HepG2 (cell line): Measurements from ENCODE around the gene TUBA4B. TPM values are rescaled to one million over a fixed set of nuclear protein-coding genes. Genes with fewer than 3 reads are reported as not detected.

ENCODE experiments used
- CERS6 ChIP-seq: sonication (generic); formaldehyde crosslinking; IDR thresholded peaks from 2 replicates; pipeline ENCODE4 v1.5.0; 2020; ENCODE audit warnings: missing genetic modification reagents
- microRNA counts: library from miRNA; unstranded; fragments of <30 nt; microRNA quantifications from one replicate; lab custom pipeline; 2015
- microRNA-seq: library from miRNA; unstranded; fragments of <30 nt; microRNA quantifications from one replicate; pipeline ENCODE4, GENCODE V29; 2020
- polyA plus RNA-seq, 8 experiments: library from polyadenylated mRNA; depleted of rRNA in 3 of 8; stranded (reverse) in 7 of 8; unstranded in 1 of 8; fragments of >200 nt; fragmentation: Illumina TruSeq in 4 of 8; extraction: Trizol in 4 of 8; gene quantifications; 2 replicates each; pipeline versions ENCODE4 v1.2.1 to v1.2.3, GENCODE V29; 2011 to 2016; ENCODE audit warnings: low read depth in 4 of 8, missing spikeins in 1 of 8, mixed read lengths in 1 of 8; ENCODE audit not compliant: insufficient read depth in 1 of 8
- small RNA-seq, 3 experiments: library from RNA; depleted of rRNA; stranded (forward); fragments of <200 nt; gene quantifications; one replicate each; pipeline ENCODE3, GENCODE V24; 2012; ENCODE audit warnings: low read depth in 2 of 3, low replicate concordance in 1 of 3; ENCODE audit not compliant: insufficient read length in 3 of 3, insufficient read depth in 2 of 3
- total RNA-seq, 5 experiments: library from RNA; depleted of rRNA; stranded (reverse); fragments of >200 nt; fragmentation: Illumina TruSeq; extraction: Trizol; gene quantifications; 2 replicates each; pipeline ENCODE4 v1.2.3, GENCODE V29; 2016; ENCODE audit warnings: low read depth in 1 of 5

TUBA4B gene
- total and polyA plus RNA-seq, 2 of the 13 experiments (the other 11 are each of a cell fraction or from before 2014, with no cell fraction given): 0.18 to 0.22 TPM

DNA sequence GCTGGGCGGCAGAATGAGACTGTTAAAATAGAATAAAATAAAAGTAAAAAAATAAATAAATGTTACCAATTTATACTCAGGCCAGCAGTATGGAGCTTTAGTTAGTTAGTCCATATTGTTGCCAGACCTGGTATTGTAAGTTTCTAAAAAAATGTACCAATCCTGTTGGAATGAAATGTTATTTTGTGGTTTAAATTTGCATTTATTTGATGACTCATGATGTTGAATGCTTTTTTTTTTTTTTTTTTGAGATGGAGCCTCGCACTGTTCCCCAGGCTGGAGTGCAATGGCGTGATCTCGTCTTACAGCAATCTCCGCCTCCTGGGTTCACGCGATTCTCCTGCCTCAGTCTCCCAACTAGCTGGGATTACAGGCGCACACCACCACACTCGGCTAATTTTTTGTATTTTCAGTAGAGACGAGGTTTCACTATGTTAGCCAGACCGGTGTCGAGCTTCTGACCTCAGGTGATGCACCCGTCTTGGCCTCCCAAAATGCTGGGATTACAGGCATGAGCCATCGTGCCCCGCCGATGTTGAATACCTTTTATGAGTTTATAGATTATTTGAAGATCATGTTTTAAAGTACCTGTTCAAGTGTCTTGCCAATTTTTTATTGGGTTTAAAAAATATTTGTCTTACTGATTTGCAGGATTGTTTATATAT lies 61.9 kb downstream of the TUBA4B start (continued):
- TF ChIP-seq CERS6 (CRISPR knock-in tag): no peak

MicroRNA genes within 50 kb of the gene (microRNA counts, 767-probe panel; counts per million panel counts)
- microRNA hsa-miR-153 (lab: Ali Mortazavi, UCI): not detected

Small RNAs within 50 kb of the gene (microRNA-seq; reads per million reads assigned to microRNA genes)
- gene MIR153-1: not detected

Small RNAs within 50 kb of the gene (small RNA-seq; reads per million reads assigned to genes)
- gene MIR153-1: 0 reads per million in 3 experiments

Other genes starting within 250 kb of the TUBA4B start
- gene CFAP65, start 211.7 kb upstream of the TUBA4B start, total RNA-seq (2016; rRNA removed; fragmentation: Illumina TruSeq; extraction: Trizol): not detected in 2 replicates
- gene CFAP65, start 211.7 kb upstream of the TUBA4B start, polyA plus RNA-seq (2011; rRNA removed): 0.03 and 0.05 TPM in 2 replicates
- 0.15 and 0.42 TPM in 2 replicates for gene IHH, start 192.3 kb upstream of the TUBA4B start, total RNA-seq (2016; rRNA removed; fragmentation: Illumina TruSeq; extraction: Trizol)
- 0.10 TPM in 1 of 2 replicates, not detected in the other for gene IHH, start 192.3 kb upstream of the TUBA4B start, polyA plus RNA-seq (2011; rRNA removed)
- 30.7 and 42.1 TPM in 2 replicates for gene NHEJ1, start 92.4 kb upstream of the TUBA4B start, total RNA-seq (2016; rRNA removed; fragmentation: Illumina TruSeq; extraction: Trizol)
- 23.8 and 30.0 TPM in 2 replicates for gene NHEJ1, start 92.4 kb upstream of the TUBA4B start, polyA plus RNA-seq (2011; rRNA removed)
- 0.38 TPM in 1 of 2 replicates, not detected in the other for gene SLC23A3, start 83.2 kb upstream of the TUBA4B start, total RNA-seq (2016; rRNA removed; fragmentation: Illumina TruSeq; extraction: Trizol)
- gene SLC23A3, start 83.2 kb upstream of the TUBA4B start, polyA plus RNA-seq (2011; rRNA removed): 0.78 and 2.1 TPM in 2 replicates
- gene CNPPD1, start 76.3 kb upstream of the TUBA4B start, total RNA-seq (2016; rRNA removed; fragmentation: Illumina TruSeq; extraction: Trizol): 24.8 and 35.5 TPM in 2 replicates
- gene CNPPD1, start 76.3 kb upstream of the TUBA4B start, polyA plus RNA-seq (2011; rRNA removed): 49.4 and 60.7 TPM in 2 replicates
- gene RETREG2, start 75.0 kb upstream of the TUBA4B start, total RNA-seq (2016; rRNA removed; fragmentation: Illumina TruSeq; extraction: Trizol): 59.7 and 86.0 TPM in 2 replicates
- 134 and 137 TPM in 2 replicates for gene RETREG2, start 75.0 kb upstream of the TUBA4B start, polyA plus RNA-seq (2011; rRNA removed)
- gene ZFAND2B, start 46.5 kb upstream of the TUBA4B start, total RNA-seq (2016; rRNA removed; fragmentation: Illumina TruSeq; extraction: Trizol): 39.4 and 53.3 TPM in 2 replicates
- 115 and 139 TPM in 2 replicates for gene ZFAND2B, start 46.5 kb upstream of the TUBA4B start, polyA plus RNA-seq (2011; rRNA removed)
- gene ABCB6, start 34.3 kb upstream of the TUBA4B start, total RNA-seq (2016; rRNA removed; fragmentation: Illumina TruSeq; extraction: Trizol): 51.3 and 137 TPM in 2 replicates
- gene ABCB6, start 34.3 kb upstream of the TUBA4B start, polyA plus RNA-seq (2011; rRNA removed): 91.1 and 106 TPM in 2 replicates
- gene ATG9A, start 23.6 kb upstream of the TUBA4B start, total RNA-seq (2016; rRNA removed; fragmentation: Illumina TruSeq; extraction: Trizol): 22.2 and 35.0 TPM in 2 replicates
- 131 and 172 TPM in 2 replicates for gene ATG9A, start 23.6 kb upstream of the TUBA4B start, polyA plus RNA-seq (2011; rRNA removed)
- gene ANKZF1, start 23.4 kb upstream of the TUBA4B start, total RNA-seq (2016; rRNA removed; fragmentation: Illumina TruSeq; extraction: Trizol): 14.6 and 25.3 TPM in 2 replicates
- 128 and 131 TPM in 2 replicates for gene ANKZF1, start 23.4 kb upstream of the TUBA4B start, polyA plus RNA-seq (2011; rRNA removed)
- 2.7 and 6.8 TPM in 2 replicates for gene GLB1L, start 7.8 kb upstream of the TUBA4B start, total RNA-seq (2016; rRNA removed; fragmentation: Illumina TruSeq; extraction: Trizol)
- 6.2 and 7.3 TPM in 2 replicates for gene GLB1L, start 7.8 kb upstream of the TUBA4B start, polyA plus RNA-seq (2011; rRNA removed)
- 27.0 and 28.0 TPM in 2 replicates for gene STK16, start 7.8 kb upstream of the TUBA4B start, total RNA-seq (2016; rRNA removed; fragmentation: Illumina TruSeq; extraction: Trizol)
- 50.9 and 60.5 TPM in 2 replicates for gene STK16, start 7.8 kb upstream of the TUBA4B start, polyA plus RNA-seq (2011; rRNA removed)
- gene TUBA4A, start 675 bp downstream of the TUBA4B start, total RNA-seq (2016; rRNA removed; fragmentation: Illumina TruSeq; extraction: Trizol): 0.97 and 1.3 TPM in 2 replicates
- gene TUBA4A, start 675 bp downstream of the TUBA4B start, polyA plus RNA-seq (2011; rRNA removed): 12.7 and 19.5 TPM in 2 replicates
- 18.6 and 21.3 TPM in 2 replicates for gene DNAJB2, start 26.1 kb downstream of the TUBA4B start, total RNA-seq (2016; rRNA removed; fragmentation: Illumina TruSeq; extraction: Trizol)
- 31.1 and 55.2 TPM in 2 replicates for gene DNAJB2, start 26.1 kb downstream of the TUBA4B start, polyA plus RNA-seq (2011; rRNA removed)
- gene PTPRN, start 56.2 kb downstream of the TUBA4B start, total RNA-seq (2016; rRNA removed; fragmentation: Illumina TruSeq; extraction: Trizol): not detected in 2 replicates
- gene PTPRN, start 56.2 kb downstream of the TUBA4B start, polyA plus RNA-seq (2011; rRNA removed): 0.24 and 0.26 TPM in 2 replicates
- gene RESP18, start 79.5 kb downstream of the TUBA4B start, total RNA-seq (2016; rRNA removed; fragmentation: Illumina TruSeq; extraction: Trizol): not detected in 2 replicates
- gene RESP18, start 79.5 kb downstream of the TUBA4B start, polyA plus RNA-seq (2011; rRNA removed): not detected in 2 replicates
- gene DNPEP, start 134.7 kb downstream of the TUBA4B start, total RNA-seq (2016; rRNA removed; fragmentation: Illumina TruSeq; extraction: Trizol): 103 and 104 TPM in 2 replicates
- gene DNPEP, start 134.7 kb downstream of the TUBA4B start, polyA plus RNA-seq (2011; rRNA removed): 109 and 130 TPM in 2 replicates
- not detected in 2 replicates for gene DES, start 165.1 kb downstream of the TUBA4B start, total RNA-seq (2016; rRNA removed; fragmentation: Illumina TruSeq; extraction: Trizol)
- gene DES, start 165.1 kb downstream of the TUBA4B start, polyA plus RNA-seq (2011; rRNA removed): 0.21 TPM in 1 of 2 replicates, not detected in the other
- gene SPEG, start 181.6 kb downstream of the TUBA4B start, total RNA-seq (2016; rRNA removed; fragmentation: Illumina TruSeq; extraction: Trizol): 0.18 TPM in 1 of 2 replicates, not detected in the other
- 0.24 and 0.94 TPM in 2 replicates for gene SPEG, start 181.6 kb downstream of the TUBA4B start, polyA plus RNA-seq (2011; rRNA removed)
- gene GMPPA, start 245.6 kb downstream of the TUBA4B start, total RNA-seq (2016; rRNA removed; fragmentation: Illumina TruSeq; extraction: Trizol): 81.1 and 88.7 TPM in 2 replicates
- gene GMPPA, start 245.6 kb downstream of the TUBA4B start, polyA plus RNA-seq (2011; rRNA removed): 106 and 115 TPM in 2 replicates